HepG2 (cell line): ENCODE results near the gene PDXDC1. TPM values are rescaled to one million over a fixed set of nuclear protein-coding genes. Genes with fewer than 3 reads are reported as not detected.

Experiments
- ATAC-seq: fragments of 200-7000 bp; cut with Tn5 transposase; 3 replicates; pipeline ENCODE4 v1.9.1; 2020; ENCODE audit warnings: mild to moderate bottlenecking, moderate library complexity
- BruUV-seq: library from RNA; stranded (reverse); fragments of 400-500 nt; replicated peaks from 2 replicates; lab custom pipeline; 2021; lab: Mats Ljungman, UMichigan
- CTCF ChIA-PET: fragments of 300-600 bp; formaldehyde crosslinking; extraction: SDS; loops from one replicate; lab custom pipeline; 2021; ENCODE audit warnings: low total read pairs, inconsistent platforms, low intra/inter-chr PET ratio; lab: Yijun Ruan, JAX
- POLR2A ChIA-PET: fragments of 350-600 bp; sonication (Branson Sonifier 250); formaldehyde crosslinking; loops from one replicate; lab custom pipeline; 2020; ENCODE audit warnings: antibody characterized with exemption, inconsistent platforms; lab: Yijun Ruan, JAX
- DNase-seq: peaks from one replicate; pipeline ENCODE4 v3.0.0-alpha.2; 2015; ENCODE audit warnings: low spot score
- FAIRE-seq: peaks from 3 replicates; lab custom pipeline; 2011; peaks lifted over from hg19 to GRCh38; lab: Jason Lieb, UNC
- H2AFZ ChIP-seq: one replicate; pipeline ENCODE4 v1.6.1; 2011; ENCODE audit warnings: low read length, inconsistent platforms
- H3K27ac ChIP-seq: fragments of 300-600 bp; 3 replicates; pipeline ENCODE4 v1.8.0; 2011; ENCODE audit warnings: mixed run types, mild to moderate bottlenecking, mixed read lengths, low read length, inconsistent platforms; ENCODE audit not compliant: insufficient read depth; ENCODE audit errors: extremely low read length
- H3K27me3 ChIP-seq, 2 experiments: fragments of 200-600 bp in 1 of 2; 2 replicates in 1 of 2; 3 replicates in 1 of 2; pipeline versions ENCODE4 v1.6.0 to v1.8.0; 2011; ENCODE audit warnings: low read length in 2 of 2, mild to moderate bottlenecking in 2 of 2, moderate library complexity in 2 of 2, inconsistent platforms in 1 of 2; ENCODE audit not compliant: insufficient read depth in 2 of 2, control insufficient read depth in 1 of 2
- H3K36me3 ChIP-seq, 2 experiments: fragments of 200-600 bp in 1 of 2; replicated peaks in 1 of 2; 2 replicates in 1 of 2; 3 replicates in 1 of 2; pipeline versions ENCODE4 v1.5.1 to v1.8.0; 2011; ENCODE audit warnings: low read length in 2 of 2, inconsistent platforms in 1 of 2; ENCODE audit not compliant: insufficient read depth in 2 of 2, control insufficient read depth in 1 of 2
- H3K4me1 ChIP-seq: 2 replicates; pipeline ENCODE4 v1.5.1; 2012; ENCODE audit warnings: low read length, inconsistent platforms; ENCODE audit not compliant: insufficient read depth
- H3K4me2 ChIP-seq: 2 replicates; pipeline ENCODE4 v1.6.0; 2011; ENCODE audit warnings: low read depth, low read length, inconsistent platforms
- H3K4me3 ChIP-seq, 3 experiments: fragments of 200-600 bp in 1 of 3; sonication (generic), shearing (Covaris generic) in 1 of 3; replicated peaks in 1 of 3; 2 replicates each; pipeline ENCODE4 v1.5.1; 2011 to 2016; ENCODE audit warnings: low read length in 3 of 3, inconsistent platforms in 2 of 3, low read depth in 2 of 3, mild to moderate bottlenecking in 2 of 3, control low read depth in 1 of 3, mixed read lengths in 1 of 3; ENCODE audit not compliant: insufficient read depth in 1 of 3
- H3K79me2 ChIP-seq: one replicate; pipeline ENCODE4 v1.6.1; 2011; ENCODE audit warnings: low read length, inconsistent platforms; ENCODE audit not compliant: insufficient read depth
- H3K9ac ChIP-seq: 2 replicates; pipeline ENCODE4 v1.6.0; 2011; ENCODE audit warnings: mild to moderate bottlenecking, low read depth, low read length, inconsistent platforms; ENCODE audit not compliant: insufficient read depth
- H3K9me3 ChIP-seq: 2 replicates; pipeline ENCODE4 v1.5.1; 2012; ENCODE audit warnings: mild to moderate bottlenecking, low read length
- H4K20me1 ChIP-seq: 2 replicates; pipeline ENCODE4 v1.6.0; 2011; ENCODE audit warnings: inconsistent platforms, mild to moderate bottlenecking, low read length, moderate library complexity; ENCODE audit not compliant: insufficient read depth
- AKAP8 ChIP-seq: sonication (generic); formaldehyde crosslinking; IDR thresholded peaks from 2 replicates; pipeline ENCODE4 v1.5.1; 2020; ENCODE audit warnings: mild to moderate bottlenecking, missing genetic modification reagents
- GATAD2A ChIP-seq: IDR thresholded peaks from 2 replicates; pipeline ENCODE4 v1.6.1; 2016
- KMT2B ChIP-seq: IDR thresholded peaks from 2 replicates; pipeline ENCODE4 v1.6.1; 2016; ENCODE audit warnings: missing genetic modification reagents, missing compliant biosample characterization
- LRRFIP1 ChIP-seq: sonication (generic); formaldehyde crosslinking; conservative IDR thresholded peaks from 2 replicates; pipeline ENCODE4 v1.4.0; 2020; ENCODE audit warnings: missing genetic modification reagents
- PHF8 ChIP-seq: sonication (generic); formaldehyde crosslinking; IDR thresholded peaks from 2 replicates; pipeline ENCODE4 v1.5.0; 2020; ENCODE audit warnings: missing genetic modification reagents
- RBFOX2 ChIP-seq: fragments of 200-400 bp; formaldehyde crosslinking; IDR thresholded peaks from 2 replicates; pipeline ENCODE4 v1.6.1; 2017; ENCODE audit warnings: low read depth, mild to moderate bottlenecking, low read length
- RBM22 ChIP-seq: fragments of 200-400 bp; formaldehyde crosslinking; optimal IDR thresholded peaks from 2 replicates; pipeline ENCODE3; 2017; ENCODE audit warnings: mild to moderate bottlenecking, low read length, moderate library complexity
- SP5 ChIP-seq: IDR thresholded peaks from 2 replicates; pipeline ENCODE4 v1.6.1; 2016; ENCODE audit warnings: low read depth, borderline replicate concordance
- ZNF138 ChIP-seq: sonication (generic); formaldehyde crosslinking; IDR thresholded peaks from 2 replicates; pipeline ENCODE4 v1.5.0; 2020; ENCODE audit warnings: mild to moderate bottlenecking, low read depth, missing genetic modification reagents
- ZNF230 ChIP-seq: sonication (generic); formaldehyde crosslinking; IDR thresholded peaks from 2 replicates; pipeline ENCODE4 v1.4.0; 2020; ENCODE audit warnings: mild to moderate bottlenecking, missing genetic modification reagents
- ZNF281 ChIP-seq: sonication (generic); formaldehyde crosslinking; IDR thresholded peaks from 2 replicates; pipeline ENCODE4 v1.4.0; 2020; ENCODE audit warnings: missing genetic modification reagents, borderline replicate concordance
- ZNF768 ChIP-seq: sonication (generic); formaldehyde crosslinking; IDR thresholded peaks from 2 replicates; pipeline ENCODE4 v1.4.0; 2020; ENCODE audit warnings: missing genetic modification reagents
- ZNF83 ChIP-seq: sonication (generic); formaldehyde crosslinking; IDR thresholded peaks from 2 replicates; pipeline ENCODE4 v1.4.0; 2020; ENCODE audit warnings: missing genetic modification reagents, mild to moderate bottlenecking, borderline replicate concordance
- ZUFSP ChIP-seq: sonication (generic); formaldehyde crosslinking; IDR thresholded peaks from 2 replicates; pipeline ENCODE4 v1.9.0; 2021; ENCODE audit warnings: missing genetic modification reagents, mild to moderate bottlenecking, borderline replicate concordance
- WGBS: methylation state at CpG from one replicate; pipeline ENCODE4 v1.1.6; 2017; ENCODE audit warnings: low lambda C conversion rate; 5-methylcytosine and 5-hydroxymethylcytosine counted together
- in situ Hi-C: cut with HindIII; loops from 2 replicates; pipeline ENCODE4 v1.10.0; 2017; ENCODE audit warnings: low pct_unique_long_range_greater_than_20kb; ENCODE audit not compliant: extremely low pct_ligation_motif_present
- intact Hi-C: fragments of 100-400 bp; cut with micrococcal nuclease; formaldehyde crosslinking; loops from one replicate; pipeline ENCODE4 v1.10.0; 2022; ENCODE audit not compliant: unreplicated experiment
- polyA plus RNA-seq, 8 experiments: library from polyadenylated mRNA; depleted of rRNA in 3 of 8; stranded (reverse) in 7 of 8; unstranded in 1 of 8; fragments of >200 nt; fragmentation: Illumina TruSeq in 4 of 8; extraction: Trizol in 4 of 8; gene quantifications; 2 replicates each; pipeline versions ENCODE4 v1.2.1 to v1.2.3, GENCODE V29; 2011 to 2016; ENCODE audit warnings: low read depth in 4 of 8, missing spikeins in 1 of 8, mixed read lengths in 1 of 8; ENCODE audit not compliant: insufficient read depth in 1 of 8
- total RNA-seq, 5 experiments: library from RNA; depleted of rRNA; stranded (reverse); fragments of >200 nt; fragmentation: Illumina TruSeq; extraction: Trizol; gene quantifications; 2 replicates each; pipeline ENCODE4 v1.2.3, GENCODE V29; 2016; ENCODE audit warnings: low read depth in 1 of 5

PDXDC1 gene
- total and polyA plus RNA-seq, 2 of the 13 experiments (the other 11 are each of a cell fraction or from before 2014, with no cell fraction given) = 133 to 169 TPM

GRCh38 chr16:15057681-15058417 lies 83.0 kb downstream of the PDXDC1 start (continued):
- 0 out of 2 replicates have a peak, but pooled peaks have one; percentile 45 for TF ChIP-seq ZNF230 (CRISPR knock-in tag)
- TF ChIP-seq PHF8 (CRISPR knock-in tag) = peak; percentile 37; the same call in 1 of the 2 replicates
- TF ChIP-seq KMT2B (CRISPR knock-in tag) = no peak
- 0 out of 2 replicates have a peak, but pooled peaks have one; percentile 27 for TF ChIP-seq GATAD2A (CRISPR knock-in tag)

GRCh38 chr16:15059324-15059723 lies 84.5 kb downstream of the PDXDC1 start:
- FAIRE-seq (no peak), DNase-seq (no peak), ATAC-seq (no peak)
- H4K20me1 ChIP-seq = no peaks in the 10 kb centered on the region
- H3K27me3 ChIP-seq = no peaks in the 10 kb centered on the region; a peak in 1 of 5 replicates
- ChIA-PET POLR2A (interaction anchor here (3.2 kb wide), 1 partner anchor 35 kb away, joined by 17 read pairs; the partner anchor contains the start of gene RRN3), CTCF (no interaction called here)
- H3K9me3 ChIP-seq = no peaks in the 10 kb centered on the region
- H3K4me3 ChIP-seq = no peak overlapping the region
- no peak for TF ChIP-seq LRRFIP1 (CRISPR knock-in tag)
- TF ChIP-seq AKAP8 (CRISPR knock-in tag) = no peak
- no peak for TF ChIP-seq ZNF281 (CRISPR knock-in tag)
- peak; percentile 65 for TF ChIP-seq RBM22
- TF ChIP-seq ZUFSP (CRISPR knock-in tag) = no peak
- TF ChIP-seq ZNF138 (CRISPR knock-in tag) = no peak
- no peak for TF ChIP-seq SP5
- peak; percentile 62; the same call in 1 of the 2 replicates for TF ChIP-seq ZNF768 (CRISPR knock-in tag)
- no peak for TF ChIP-seq ZNF83 (CRISPR knock-in tag)
- peak; percentile 42; the same call in 1 of the 2 replicates for TF ChIP-seq RBFOX2
- H2AFZ ChIP-seq = no peak overlapping the region
- 97% methylated on average over 3 of the region's 3 CpGs for WGBS
- H3K36me3 ChIP-seq = peaks cover 25 to 51% of the 10 kb centered on the region in 2 experiments
- intact Hi-C loops (no loop called here), in situ Hi-C loops (loop anchor here (25.0 kb wide), 1 partner anchor 172 kb away; no protein-coding TSS in a partner anchor)
- BruUV-seq = no TSS peak
- H3K79me2 ChIP-seq = peaks cover 12% of the 10 kb centered on the region
- peaks cover 36% of the 10 kb centered on the region for H3K4me1 ChIP-seq
- no peak overlapping the region for H3K9ac ChIP-seq
- H3K27ac ChIP-seq = no peak overlapping the region
- no peak overlapping the region for H3K4me2 ChIP-seq
